WTC11 (cell line): Measurements from ENCODE around the gene FOXS1. TPM values are rescaled to one million over a fixed set of nuclear protein-coding genes. Genes with fewer than 3 reads are reported as not detected.

Source experiments
- ATAC-seq: fragments of 200-7000 bp; cut with Tn5 transposase; 2 replicates; pipeline ENCODE4 v1.10.0; 2021; ENCODE audit warnings: mild to moderate bottlenecking, moderate library complexity
- CTCF ChIA-PET: fragments of 300-600 bp; sonication (Branson Sonifier 250); formaldehyde crosslinking; loops from one replicate; lab custom pipeline; 2021; ENCODE audit warnings: antibody characterized with exemption; lab: Charles Lee
- POLR2A ChIA-PET: fragments of 350-600 bp; sonication (Branson Sonifier 250); formaldehyde crosslinking; loops from one replicate; lab custom pipeline; 2021; ENCODE audit warnings: antibody characterized with exemption; lab: Charles Lee
- DNase-seq: peaks from one replicate; pipeline ENCODE4 v3.0.0; 2021; ENCODE audit warnings: low spot score
- H3K27ac Mint-ChIP-seq: 2 replicates; pipeline ENCODE4 v1.8.0; 2021; ENCODE audit warnings: mixed read lengths
- H3K27me3 Mint-ChIP-seq: 2 replicates; pipeline ENCODE4 v1.8.0; 2021; ENCODE audit warnings: low read depth, mild to moderate bottlenecking, moderate library complexity, mixed read lengths
- H3K36me3 Mint-ChIP-seq: 2 replicates; pipeline ENCODE4 v1.8.0; 2021; ENCODE audit warnings: mixed read lengths
- H3K4me1 Mint-ChIP-seq: 2 replicates; pipeline ENCODE4 v1.8.0; 2022; ENCODE audit warnings: mixed read lengths
- H3K4me3 Mint-ChIP-seq: 2 replicates; pipeline ENCODE4 v1.8.0; 2021; ENCODE audit warnings: mild to moderate bottlenecking, moderate library complexity, mixed read lengths
- H3K9me3 Mint-ChIP-seq: 2 replicates; pipeline ENCODE4 v1.8.0; 2021; ENCODE audit warnings: mixed read lengths
- ATF2 ChIP-seq: sonication (generic); formaldehyde crosslinking; IDR thresholded peaks from 2 replicates; pipeline ENCODE4 v1.8.1; 2022; ENCODE audit warnings: low read depth, missing genetic modification reagents, borderline replicate concordance
- ATF6 ChIP-seq: sonication (generic); formaldehyde crosslinking; IDR thresholded peaks from 2 replicates; pipeline ENCODE4 v1.8.1; 2023; ENCODE audit warnings: mild to moderate bottlenecking, missing genetic modification reagents
- CBFB ChIP-seq: sonication (generic); formaldehyde crosslinking; IDR thresholded peaks from 2 replicates; pipeline ENCODE4 v1.8.1; 2022; ENCODE audit warnings: mild to moderate bottlenecking, low read depth, missing genetic modification reagents
- CREM ChIP-seq: sonication (generic); formaldehyde crosslinking; IDR thresholded peaks from 2 replicates; pipeline ENCODE4 v1.8.1; 2022; ENCODE audit warnings: mild to moderate bottlenecking, missing genetic modification reagents, moderate library complexity
- ESRRA ChIP-seq: sonication (generic); formaldehyde crosslinking; IDR thresholded peaks from 2 replicates; pipeline ENCODE4 v1.8.1; 2022; ENCODE audit warnings: mild to moderate bottlenecking, missing genetic modification reagents, borderline replicate concordance
- FOXP1 ChIP-seq: sonication (generic); formaldehyde crosslinking; IDR thresholded peaks from 2 replicates; pipeline ENCODE4 v1.8.0; 2022; ENCODE audit warnings: missing genetic modification reagents, mild to moderate bottlenecking, moderate library complexity, borderline replicate concordance
- NFATC4 ChIP-seq: fragments of 250-450 bp; sonication (Bioruptor Pico); IDR thresholded peaks from 2 replicates; pipeline ENCODE4 v1.9.0; 2021; ENCODE audit warnings: mild to moderate bottlenecking
- OVOL2 ChIP-seq: fragments of 250-450 bp; sonication (Bioruptor Pico); IDR thresholded peaks from 2 replicates; pipeline ENCODE4 v1.9.0; 2021; ENCODE audit warnings: mild to moderate bottlenecking, borderline replicate concordance
- PREB ChIP-seq: sonication (generic); formaldehyde crosslinking; IDR thresholded peaks from 2 replicates; pipeline ENCODE4 v1.8.1; 2022; ENCODE audit warnings: mild to moderate bottlenecking, missing genetic modification reagents, moderate library complexity, borderline replicate concordance
- TCF7 ChIP-seq: sonication (generic); formaldehyde crosslinking; IDR thresholded peaks from 2 replicates; pipeline ENCODE4 v1.8.0; 2022; ENCODE audit warnings: mild to moderate bottlenecking, low read depth, missing genetic modification reagents, moderate library complexity
- TEAD1 ChIP-seq: sonication (generic); formaldehyde crosslinking; IDR thresholded peaks from 2 replicates; pipeline ENCODE4 v1.8.0; 2022; ENCODE audit warnings: mild to moderate bottlenecking, missing genetic modification reagents
- ZBTB43 ChIP-seq: sonication (generic); formaldehyde crosslinking; IDR thresholded peaks from 2 replicates; pipeline ENCODE4 v1.8.1; 2023; ENCODE audit warnings: mild to moderate bottlenecking, missing genetic modification reagents
- ZMAT4 ChIP-seq: fragments of 250-450 bp; sonication (Bioruptor Pico); IDR thresholded peaks from 2 replicates; pipeline ENCODE4 v1.9.0; 2021; ENCODE audit warnings: mild to moderate bottlenecking
- total RNA-seq: library from RNA; stranded (reverse); gene quantifications from 3 replicates; pipeline ENCODE4 v1.2.3, GENCODE V29; 2021
- TF ChIP-seq, protein P1 (sequence below): sonication (generic); formaldehyde crosslinking; IDR thresholded peaks from 2 replicates; pipeline ENCODE4 v1.8.1; 2023; ENCODE audit warnings: mild to moderate bottlenecking, moderate library complexity, missing genetic modification reagents
- TF ChIP-seq, protein P2 (sequence below): sonication (generic); formaldehyde crosslinking; conservative IDR thresholded peaks from 2 replicates; pipeline ENCODE4 v1.8.1; 2022; ENCODE audit warnings: mild to moderate bottlenecking, missing genetic modification reagents
- TF ChIP-seq, protein P3 (sequence below): fragments of 250-450 bp; sonication (Bioruptor Pico); IDR thresholded peaks from 2 replicates; pipeline ENCODE4 v1.9.0; 2021; ENCODE audit warnings: mild to moderate bottlenecking
- TF ChIP-seq, protein P4 (sequence below): sonication (generic); formaldehyde crosslinking; IDR thresholded peaks from 2 replicates; pipeline ENCODE4 v1.8.0; 2022; ENCODE audit warnings: mild to moderate bottlenecking, missing genetic modification reagents
- TF ChIP-seq, protein P5 (sequence below): fragments of 250-450 bp; sonication (Bioruptor Pico); IDR thresholded peaks from 2 replicates; pipeline ENCODE4 v1.9.0; 2021; ENCODE audit warnings: mild to moderate bottlenecking, borderline replicate concordance

Gene FOXS1
- total RNA-seq, 1 experiment from 2014 or later = not detected

DNA sequence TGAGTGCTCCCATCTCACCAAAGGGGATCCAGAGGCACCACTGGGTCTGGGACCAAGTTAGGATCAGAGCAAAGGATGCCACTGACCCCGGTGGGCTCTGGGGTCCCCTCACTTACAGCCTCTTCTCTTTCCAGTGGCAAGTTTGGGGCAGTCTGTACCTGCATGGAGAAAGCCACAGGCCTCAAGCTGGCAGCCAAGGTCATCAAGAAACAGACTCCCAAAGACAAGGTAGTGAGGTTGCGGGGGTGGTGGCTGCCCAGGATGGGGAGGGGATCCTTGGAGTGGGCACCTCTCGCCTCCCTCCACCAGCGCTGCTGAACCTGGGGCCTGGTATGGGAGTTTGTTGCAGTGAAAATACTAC is 21.3 kb downstream of the FOXS1 start:
- no peak for ATAC-seq
- no peaks in the 10 kb centered on the region for H3K36me3 Mint-ChIP-seq
- H3K4me1 Mint-ChIP-seq = peaks cover 7% of the 10 kb centered on the region; the same call in 1 of the 2 replicates
- no peak overlapping the region for H3K4me3 Mint-ChIP-seq
- no peak for DNase-seq
- CTCF ChIA-PET = interaction anchor here (1.2 to 5.1 kb wide), 11 partner anchors 9 to 211 kb away, joined by 3 to 33 read pairs (median 9); partner anchors contain the start of genes FOXS1 and PDRG1
- POLR2A ChIA-PET = no interaction called here
- H3K27me3 Mint-ChIP-seq = no peaks in the 10 kb centered on the region
- no peak overlapping the region for H3K27ac Mint-ChIP-seq
- no peaks in the 10 kb centered on the region for H3K9me3 Mint-ChIP-seq
- TF ChIP-seq CBFB (no peak), TCF7 (CRISPR knock-in tag) (no peak), ZBTB43 (CRISPR knock-in tag) (no peak), ATF6 (no peak), TEAD1 (CRISPR knock-in tag) (no peak), CREM (CRISPR knock-in tag) (no peak), OVOL2 (CRISPR knock-in tag) (no peak), NFATC4 (CRISPR knock-in tag) (no peak), ATF2 (CRISPR knock-in tag) (no peak), ESRRA (CRISPR knock-in tag) (no peak), ZMAT4 (no peak), PREB (CRISPR knock-in tag) (no peak), FOXP1 (CRISPR knock-in tag) (no peak)
- TF ChIP-seq, protein P1, sequence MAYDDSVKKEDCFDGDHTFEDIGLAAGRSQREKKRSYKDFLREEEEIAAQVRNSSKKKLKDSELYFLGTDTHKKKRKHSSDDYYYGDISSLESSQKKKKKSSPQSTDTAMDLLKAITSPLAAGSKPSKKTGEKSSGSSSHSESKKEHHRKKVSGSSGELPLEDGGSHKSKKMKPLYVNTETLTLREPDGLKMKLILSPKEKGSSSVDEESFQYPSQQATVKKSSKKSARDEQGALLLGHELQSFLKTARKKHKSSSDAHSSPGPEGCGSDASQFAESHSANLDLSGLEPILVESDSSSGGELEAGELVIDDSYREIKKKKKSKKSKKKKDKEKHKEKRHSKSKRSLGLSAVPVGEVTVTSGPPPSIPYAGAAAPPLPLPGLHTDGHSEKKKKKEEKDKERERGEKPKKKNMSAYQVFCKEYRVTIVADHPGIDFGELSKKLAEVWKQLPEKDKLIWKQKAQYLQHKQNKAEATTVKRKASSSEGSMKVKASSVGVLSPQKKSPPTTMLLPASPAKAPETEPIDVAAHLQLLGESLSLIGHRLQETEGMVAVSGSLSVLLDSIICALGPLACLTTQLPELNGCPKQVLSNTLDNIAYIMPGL = no peak
- TF ChIP-seq, protein P2, sequence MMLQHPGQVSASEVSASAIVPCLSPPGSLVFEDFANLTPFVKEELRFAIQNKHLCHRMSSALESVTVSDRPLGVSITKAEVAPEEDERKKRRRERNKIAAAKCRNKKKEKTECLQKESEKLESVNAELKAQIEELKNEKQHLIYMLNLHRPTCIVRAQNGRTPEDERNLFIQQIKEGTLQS (CRISPR knock-in tag) = no peak
- TF ChIP-seq, protein P3, sequence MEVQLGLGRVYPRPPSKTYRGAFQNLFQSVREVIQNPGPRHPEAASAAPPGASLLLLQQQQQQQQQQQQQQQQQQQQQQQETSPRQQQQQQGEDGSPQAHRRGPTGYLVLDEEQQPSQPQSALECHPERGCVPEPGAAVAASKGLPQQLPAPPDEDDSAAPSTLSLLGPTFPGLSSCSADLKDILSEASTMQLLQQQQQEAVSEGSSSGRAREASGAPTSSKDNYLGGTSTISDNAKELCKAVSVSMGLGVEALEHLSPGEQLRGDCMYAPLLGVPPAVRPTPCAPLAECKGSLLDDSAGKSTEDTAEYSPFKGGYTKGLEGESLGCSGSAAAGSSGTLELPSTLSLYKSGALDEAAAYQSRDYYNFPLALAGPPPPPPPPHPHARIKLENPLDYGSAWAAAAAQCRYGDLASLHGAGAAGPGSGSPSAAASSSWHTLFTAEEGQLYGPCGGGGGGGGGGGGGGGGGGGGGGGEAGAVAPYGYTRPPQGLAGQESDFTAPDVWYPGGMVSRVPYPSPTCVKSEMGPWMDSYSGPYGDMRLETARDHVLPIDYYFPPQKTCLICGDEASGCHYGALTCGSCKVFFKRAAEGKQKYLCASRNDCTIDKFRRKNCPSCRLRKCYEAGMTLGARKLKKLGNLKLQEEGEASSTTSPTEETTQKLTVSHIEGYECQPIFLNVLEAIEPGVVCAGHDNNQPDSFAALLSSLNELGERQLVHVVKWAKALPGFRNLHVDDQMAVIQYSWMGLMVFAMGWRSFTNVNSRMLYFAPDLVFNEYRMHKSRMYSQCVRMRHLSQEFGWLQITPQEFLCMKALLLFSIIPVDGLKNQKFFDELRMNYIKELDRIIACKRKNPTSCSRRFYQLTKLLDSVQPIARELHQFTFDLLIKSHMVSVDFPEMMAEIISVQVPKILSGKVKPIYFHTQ (CRISPR knock-in tag) = no peak
- TF ChIP-seq, protein P4, sequence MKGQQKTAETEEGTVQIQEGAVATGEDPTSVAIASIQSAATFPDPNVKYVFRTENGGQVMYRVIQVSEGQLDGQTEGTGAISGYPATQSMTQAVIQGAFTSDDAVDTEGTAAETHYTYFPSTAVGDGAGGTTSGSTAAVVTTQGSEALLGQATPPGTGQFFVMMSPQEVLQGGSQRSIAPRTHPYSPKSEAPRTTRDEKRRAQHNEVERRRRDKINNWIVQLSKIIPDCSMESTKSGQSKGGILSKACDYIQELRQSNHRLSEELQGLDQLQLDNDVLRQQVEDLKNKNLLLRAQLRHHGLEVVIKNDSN (CRISPR knock-in tag) = no peak
- TF ChIP-seq, protein P5, sequence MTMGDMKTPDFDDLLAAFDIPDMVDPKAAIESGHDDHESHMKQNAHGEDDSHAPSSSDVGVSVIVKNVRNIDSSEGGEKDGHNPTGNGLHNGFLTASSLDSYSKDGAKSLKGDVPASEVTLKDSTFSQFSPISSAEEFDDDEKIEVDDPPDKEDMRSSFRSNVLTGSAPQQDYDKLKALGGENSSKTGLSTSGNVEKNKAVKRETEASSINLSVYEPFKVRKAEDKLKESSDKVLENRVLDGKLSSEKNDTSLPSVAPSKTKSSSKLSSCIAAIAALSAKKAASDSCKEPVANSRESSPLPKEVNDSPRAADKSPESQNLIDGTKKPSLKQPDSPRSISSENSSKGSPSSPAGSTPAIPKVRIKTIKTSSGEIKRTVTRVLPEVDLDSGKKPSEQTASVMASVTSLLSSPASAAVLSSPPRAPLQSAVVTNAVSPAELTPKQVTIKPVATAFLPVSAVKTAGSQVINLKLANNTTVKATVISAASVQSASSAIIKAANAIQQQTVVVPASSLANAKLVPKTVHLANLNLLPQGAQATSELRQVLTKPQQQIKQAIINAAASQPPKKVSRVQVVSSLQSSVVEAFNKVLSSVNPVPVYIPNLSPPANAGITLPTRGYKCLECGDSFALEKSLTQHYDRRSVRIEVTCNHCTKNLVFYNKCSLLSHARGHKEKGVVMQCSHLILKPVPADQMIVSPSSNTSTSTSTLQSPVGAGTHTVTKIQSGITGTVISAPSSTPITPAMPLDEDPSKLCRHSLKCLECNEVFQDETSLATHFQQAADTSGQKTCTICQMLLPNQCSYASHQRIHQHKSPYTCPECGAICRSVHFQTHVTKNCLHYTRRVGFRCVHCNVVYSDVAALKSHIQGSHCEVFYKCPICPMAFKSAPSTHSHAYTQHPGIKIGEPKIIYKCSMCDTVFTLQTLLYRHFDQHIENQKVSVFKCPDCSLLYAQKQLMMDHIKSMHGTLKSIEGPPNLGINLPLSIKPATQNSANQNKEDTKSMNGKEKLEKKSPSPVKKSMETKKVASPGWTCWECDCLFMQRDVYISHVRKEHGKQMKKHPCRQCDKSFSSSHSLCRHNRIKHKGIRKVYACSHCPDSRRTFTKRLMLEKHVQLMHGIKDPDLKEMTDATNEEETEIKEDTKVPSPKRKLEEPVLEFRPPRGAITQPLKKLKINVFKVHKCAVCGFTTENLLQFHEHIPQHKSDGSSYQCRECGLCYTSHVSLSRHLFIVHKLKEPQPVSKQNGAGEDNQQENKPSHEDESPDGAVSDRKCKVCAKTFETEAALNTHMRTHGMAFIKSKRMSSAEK (CRISPR knock-in tag) = no peak
